NT2/D1 (cell line): ENCODE data around the gene TLE5.

Experiments used
- DNase-seq: peaks from one replicate; pipeline ENCODE4 v3.0.0-alpha.2; 2011; ENCODE audit warnings: low read depth, low spot score
- H3K27me3 ChIP-seq: 2 replicates; pipeline ENCODE4 v1.6.0; 2011; ENCODE audit warnings: mild to moderate bottlenecking; ENCODE audit not compliant: insufficient read length, insufficient read depth
- H3K36me3 ChIP-seq: 2 replicates; pipeline ENCODE4 v1.6.1; 2011; ENCODE audit warnings: mild to moderate bottlenecking, low read length, mixed read lengths; ENCODE audit not compliant: insufficient read depth, insufficient read length
- H3K4me1 ChIP-seq: 2 replicates; pipeline ENCODE4 v1.5.1; 2011; ENCODE audit not compliant: insufficient read depth, insufficient read length
- H3K4me3 ChIP-seq: 2 replicates; pipeline ENCODE4 v1.5.1; 2011; ENCODE audit warnings: low read depth; ENCODE audit not compliant: insufficient read length
- H3K9ac ChIP-seq: 2 replicates; pipeline ENCODE4 v1.6.0; 2011; ENCODE audit warnings: low read depth; ENCODE audit not compliant: insufficient read length
- H3K9me3 ChIP-seq: 2 replicates; pipeline ENCODE4 v1.5.1; 2011; ENCODE audit warnings: mild to moderate bottlenecking, low read length; ENCODE audit not compliant: insufficient read depth
- SUZ12 ChIP-seq: IDR thresholded peaks from 2 replicates; pipeline ENCODE4 v1.6.1; 2011; ENCODE audit not compliant: insufficient read length, insufficient read depth; ENCODE audit errors: extremely low read depth
- YY1 ChIP-seq: IDR thresholded peaks from 2 replicates; pipeline ENCODE4 v1.6.1; 2011; ENCODE audit not compliant: insufficient read length, insufficient read depth
- ZNF274 ChIP-seq: IDR thresholded peaks from 2 replicates; pipeline ENCODE4 v1.6.1; 2011; ENCODE audit warnings: mild to moderate bottlenecking, low read depth, low read length

Gene TLE5

GRCh38 chr19:3008994-3009393 lies 53.3 kb downstream of the TLE5 start:
- Histone ChIP-seq H3K9ac (no peak overlapping the region), H3K9me3 (no peaks in the 10 kb centered on the region), H3K27me3 (peaks cover 33% of the 10 kb centered on the region), H3K4me3 (no peak overlapping the region), H3K36me3 (no peaks in the 10 kb centered on the region), H3K4me1 (peaks cover 9% of the 10 kb centered on the region)
- TF ChIP-seq YY1 (no peak), SUZ12 (no peak), ZNF274 (no peak)
- DNase-seq = no peak

GRCh38 chr19:3007975-3008374 lies 54.3 kb downstream of the TLE5 start:
- H3K9ac ChIP-seq = no peak overlapping the region
- no peak for DNase-seq
- H3K4me1 ChIP-seq = peaks cover 12% of the 10 kb centered on the region
- TF ChIP-seq ZNF274 (no peak), SUZ12 (no peak), YY1 (no peak)
- H3K36me3 ChIP-seq = no peaks in the 10 kb centered on the region
- no peaks in the 10 kb centered on the region for H3K9me3 ChIP-seq
- H3K4me3 ChIP-seq = no peak overlapping the region
- H3K27me3 ChIP-seq = peaks cover 34% of the 10 kb centered on the region

- H3K27me3 ChIP-seq = peaks cover 26% of the 10 kb centered on the region
- DNase-seq = peak; percentile 48
- no peak overlapping the region for H3K4me3 ChIP-seq
- no peaks in the 10 kb centered on the region for H3K9me3 ChIP-seq
- no peak for TF ChIP-seq SUZ12
- no peak for TF ChIP-seq YY1
- TF ChIP-seq ZNF274 = no peak
- H3K36me3 ChIP-seq = no peaks in the 10 kb centered on the region
- peaks cover 10% of the 10 kb centered on the region for H3K4me1 ChIP-seq
- H3K9ac ChIP-seq = no peak overlapping the region
Observed at GRCh38 chr19:3006075-3006767, 56.1 kb downstream of the TLE5 start.

GRCh38 chr19:3005345-3005744 lies 57.0 kb downstream of the TLE5 start:
- TF ChIP-seq YY1 (no peak), ZNF274 (no peak), SUZ12 (no peak)
- Histone ChIP-seq H3K9me3 (no peaks in the 10 kb centered on the region), H3K36me3 (no peaks in the 10 kb centered on the region), H3K9ac (no peak overlapping the region), H3K4me1 (peaks cover 10% of the 10 kb centered on the region), H3K4me3 (no peak overlapping the region), H3K27me3 (peaks cover 20% of the 10 kb centered on the region)
- DNase-seq = no peak

GRCh38 chr19:3004522-3004921 lies 57.8 kb downstream of the TLE5 start:
- peaks cover 9% of the 10 kb centered on the region for H3K4me1 ChIP-seq
- TF ChIP-seq SUZ12 (no peak), YY1 (no peak), ZNF274 (no peak)
- no peaks in the 10 kb centered on the region for H3K36me3 ChIP-seq
- H3K27me3 ChIP-seq = peaks cover 19% of the 10 kb centered on the region
- H3K9me3 ChIP-seq = no peaks in the 10 kb centered on the region
- peak overlapping the region; percentile 56 for H3K9ac ChIP-seq
- H3K4me3 ChIP-seq = no peak overlapping the region
- DNase-seq = no peak

GRCh38 chr19:3003046-3003445 lies 59.2 kb downstream of the TLE5 start:
- TF ChIP-seq SUZ12 (no peak), ZNF274 (no peak), YY1 (no peak)
- peaks cover 16% of the 10 kb centered on the region for H3K27me3 ChIP-seq

More at GRCh38 chr19:3003046-3003445, 59.2 kb downstream of the TLE5 start:
- Histone ChIP-seq H3K4me3 (no peak overlapping the region), H3K9me3 (no peaks in the 10 kb centered on the region), H3K4me1 (peaks cover 8% of the 10 kb centered on the region), H3K36me3 (no peaks in the 10 kb centered on the region), H3K9ac (no peak overlapping the region)
- no peak for DNase-seq
